Measurements from ENCODE around the gene TMEM131L.
A peak's percentile ranks its signal among the peaks of the same experiment; 100 is the strongest.
"Not testable (repeated sequence)": the region's sequence is repeated elsewhere in the genome, so short reads cannot be mapped to it uniquely, and the experiment has no call there.

The TMEM131L gene

DNA sequence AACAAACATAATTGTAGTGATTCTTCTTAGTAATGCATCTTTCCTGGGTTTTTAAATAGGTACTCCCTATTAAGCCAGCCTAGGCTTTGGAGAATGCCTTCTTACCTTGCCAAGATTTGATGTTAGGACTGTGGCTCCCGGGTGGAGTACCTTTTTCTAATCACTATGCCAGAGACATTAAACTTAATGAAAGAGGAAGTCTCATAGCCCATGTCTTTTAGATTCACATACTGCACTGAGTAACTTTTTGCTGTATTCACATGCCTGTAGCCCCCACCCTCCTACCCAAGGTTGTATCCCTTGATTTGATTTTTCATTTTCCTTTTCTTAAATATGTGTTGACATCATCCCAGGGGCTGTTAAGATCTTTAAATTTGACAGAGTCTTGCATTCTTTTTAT lies 113.7 kb downstream of the TMEM131L start:
- DNase-seq: no peak

DNA sequence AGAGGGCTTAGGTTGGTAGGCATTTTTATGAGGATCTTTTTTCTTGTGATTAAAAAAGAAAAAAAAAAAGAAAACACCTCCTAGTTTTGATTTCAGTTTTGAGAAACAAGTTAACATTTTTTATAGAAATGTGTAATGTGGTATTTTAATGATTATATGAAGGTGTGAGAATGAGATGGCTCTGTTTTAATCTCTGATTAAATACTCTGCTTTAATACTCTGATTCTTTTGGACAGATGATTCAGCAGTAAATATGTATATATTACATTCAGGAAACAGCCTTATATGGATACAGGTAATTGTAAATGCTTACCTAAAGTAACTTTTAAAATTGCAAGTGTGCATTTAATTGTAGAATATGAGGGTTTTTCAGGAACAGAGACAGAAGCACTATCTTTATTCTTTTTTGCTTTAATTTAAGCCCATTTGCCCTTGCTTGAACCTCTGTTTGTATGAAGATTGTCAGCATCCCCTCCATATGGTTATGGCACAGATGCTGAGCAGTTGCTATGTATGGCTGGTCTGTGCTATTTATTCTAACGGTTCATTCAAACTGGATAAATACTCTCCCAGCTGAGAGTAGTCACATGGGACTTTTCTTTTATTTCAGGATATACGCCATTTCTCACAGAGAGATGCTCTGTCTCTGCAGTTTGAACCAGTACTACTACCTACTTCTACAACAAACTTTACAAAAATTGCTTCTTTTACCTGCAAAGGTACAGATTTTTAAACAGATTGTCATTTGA lies 117.0 kb downstream of the TMEM131L start:
- DNase-seq: no peak

DNA sequence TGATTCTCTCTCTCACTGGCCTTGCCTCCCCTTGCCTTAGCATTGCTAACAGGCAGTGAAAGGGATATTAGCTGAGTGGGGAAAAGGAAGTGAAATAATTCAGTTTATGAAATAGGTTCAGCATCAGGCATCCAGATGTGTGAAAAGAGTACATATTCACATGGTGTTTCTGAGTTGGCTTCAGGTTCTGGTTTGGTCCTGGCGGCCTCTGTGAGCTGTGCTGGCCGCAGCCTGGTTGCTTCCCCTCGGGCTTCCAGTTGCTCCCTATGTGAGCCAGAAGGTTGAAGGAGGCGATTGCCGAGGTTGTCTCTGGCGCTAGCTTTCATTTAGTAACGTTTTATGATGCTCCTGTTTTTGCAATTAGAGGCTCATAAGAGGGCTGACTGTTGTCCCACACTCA lies 118.9 kb downstream of the TMEM131L start:
- DNase-seq: no peak

DNA sequence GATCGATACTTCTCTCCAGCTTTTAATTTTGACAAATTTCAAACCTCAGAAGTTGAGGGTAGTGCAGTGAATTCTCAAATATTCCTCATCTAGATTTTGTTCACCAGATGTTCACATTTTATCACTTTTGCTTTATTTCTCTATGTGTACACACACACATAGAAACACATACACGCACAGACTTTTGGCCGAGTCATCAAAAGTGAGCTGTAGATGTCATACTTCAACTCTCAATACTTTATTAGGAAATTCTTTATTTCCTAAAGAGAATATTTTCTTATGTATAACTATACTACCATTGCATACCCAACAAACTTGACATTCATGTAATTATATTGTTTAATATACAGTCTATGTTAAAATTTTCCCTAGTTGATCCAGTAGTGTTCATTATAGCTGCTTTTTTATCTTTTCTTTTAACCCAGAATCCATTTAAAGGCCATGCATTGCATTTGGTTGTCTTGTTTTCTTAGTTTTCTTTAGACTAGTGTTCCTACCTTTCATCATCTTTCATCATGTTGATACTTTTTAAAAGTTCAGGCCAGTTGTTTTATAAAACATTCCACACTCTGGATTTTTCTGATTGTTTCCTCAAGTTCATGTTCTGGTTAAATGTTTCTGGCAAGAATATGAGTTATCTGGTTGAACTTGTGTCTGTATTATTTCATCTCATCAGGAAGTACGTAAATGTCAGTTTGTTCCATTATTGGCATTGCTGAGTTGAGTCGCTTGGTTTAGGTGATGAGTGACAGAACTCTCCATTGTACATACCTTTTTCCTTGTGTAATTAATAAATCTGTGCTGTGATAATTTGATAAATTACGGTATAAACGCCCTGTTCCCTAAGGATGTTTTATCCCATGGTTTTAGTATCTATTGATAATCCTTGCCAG lies 123.8 kb downstream of the TMEM131L start:
- DNase-seq: no peak

DNA sequence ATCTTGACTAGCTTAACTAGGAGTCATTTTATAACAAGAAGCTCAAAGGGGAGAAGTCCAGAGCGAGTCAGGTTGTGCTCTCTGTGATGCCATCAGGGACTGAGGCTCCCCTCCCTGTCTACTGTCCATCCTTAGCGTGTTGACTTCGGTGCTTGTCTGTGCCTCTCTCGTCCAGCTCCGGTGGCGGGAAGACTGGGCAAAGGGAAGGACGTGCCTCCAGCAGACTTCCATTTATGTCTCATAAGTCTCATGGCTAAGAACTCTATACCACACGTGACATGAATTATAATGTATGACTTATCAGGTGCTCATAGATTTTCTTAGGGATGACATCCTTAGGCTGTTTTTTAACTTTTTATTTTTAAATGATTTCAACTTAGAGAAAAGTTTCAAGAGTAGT lies 125.3 kb downstream of the TMEM131L start:
- no peak for DNase-seq

DNA sequence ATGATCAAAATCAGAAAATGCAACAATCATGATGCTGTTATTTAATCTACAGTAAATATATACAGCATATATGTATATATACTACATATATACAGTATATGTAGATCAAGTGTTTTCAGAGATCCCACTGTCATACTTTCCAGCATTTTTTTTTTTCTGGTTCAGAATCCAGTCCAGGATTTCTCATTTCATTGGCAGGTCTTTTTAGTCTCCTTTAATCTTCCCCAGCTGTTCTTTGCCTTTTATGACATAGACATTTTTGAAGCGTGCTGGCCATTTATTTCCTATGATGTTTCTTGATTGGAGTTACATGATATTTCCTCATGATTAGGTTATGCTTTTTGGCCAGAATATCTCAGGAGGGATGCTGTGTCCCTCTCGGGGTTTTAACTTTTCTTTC lies 125.9 kb downstream of the TMEM131L start:
- no peak for DNase-seq

DNA sequence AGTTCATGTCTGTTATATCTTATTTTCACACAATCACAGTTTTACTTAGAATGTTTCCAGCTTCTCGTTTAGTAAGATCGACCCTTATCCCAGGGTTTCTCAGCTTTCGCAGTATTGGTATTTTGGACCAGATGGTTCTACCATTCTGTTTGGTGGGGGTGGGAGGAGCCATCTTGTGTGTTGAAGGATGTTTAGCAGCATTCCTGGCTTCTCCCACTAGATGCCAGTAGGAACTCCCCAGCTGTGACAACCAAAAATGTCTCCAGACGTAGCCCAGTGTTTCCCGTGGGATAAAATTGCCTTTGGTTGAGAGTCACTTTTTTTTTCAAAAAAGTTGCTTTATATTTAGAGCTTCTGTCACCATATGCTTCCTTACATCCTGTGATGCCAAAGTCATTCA lies 127.0 kb downstream of the TMEM131L start:
- no peak for DNase-seq

DNA sequence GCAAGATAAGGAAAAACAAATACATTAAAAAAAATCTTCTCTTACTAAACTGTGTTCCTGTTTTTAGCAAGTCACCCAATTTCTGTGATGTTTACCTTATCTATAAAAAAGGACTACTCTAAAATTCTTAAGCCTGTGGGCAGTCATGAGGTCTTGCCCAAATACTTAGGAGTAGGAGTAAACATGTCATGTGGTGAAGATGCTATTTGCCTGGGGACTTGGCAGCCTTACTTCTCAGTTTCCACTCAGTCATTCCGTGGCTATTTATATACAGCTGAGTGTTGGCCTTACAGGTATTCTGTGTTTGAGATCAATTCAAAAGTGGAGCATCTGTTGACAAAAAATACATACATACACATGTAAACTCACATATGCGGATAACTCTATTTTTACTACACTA lies 128.1 kb downstream of the TMEM131L start:
- no peak for DNase-seq

DNA sequence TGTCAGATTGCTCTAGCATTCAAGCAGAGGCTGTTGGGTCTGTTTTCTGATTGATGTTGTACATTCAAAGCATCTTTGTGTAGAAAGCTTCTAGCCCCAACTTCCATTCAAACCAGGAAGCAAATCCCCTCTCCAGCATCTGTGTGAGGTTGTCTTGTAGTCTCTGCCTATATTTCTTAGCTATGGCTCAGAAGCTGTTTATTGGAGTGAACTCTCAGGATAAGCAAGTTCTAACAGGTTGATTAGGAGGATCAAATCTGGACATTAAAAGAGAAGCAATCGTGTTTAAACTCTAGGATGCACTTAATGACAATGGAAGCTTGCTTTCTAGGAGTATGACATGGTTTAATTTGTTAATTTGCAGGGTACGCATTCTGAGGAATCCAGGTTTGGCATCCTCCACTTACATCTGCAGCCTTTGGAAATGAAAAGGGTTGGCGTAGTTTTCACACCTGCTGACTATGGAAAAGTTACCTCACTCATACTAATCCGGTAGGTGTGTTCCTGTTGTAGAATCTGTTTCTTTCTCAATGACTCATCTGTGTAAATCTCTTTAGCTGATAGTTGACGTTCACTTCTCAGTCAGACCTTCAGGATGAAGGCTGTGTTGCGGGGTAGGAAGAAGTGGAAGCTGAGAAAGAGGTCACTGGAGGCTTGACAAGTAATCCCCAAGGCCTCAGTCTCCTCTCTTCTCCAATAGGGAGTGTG lies 129.9 kb downstream of the TMEM131L start:
- DNase-seq: no peak

DNA sequence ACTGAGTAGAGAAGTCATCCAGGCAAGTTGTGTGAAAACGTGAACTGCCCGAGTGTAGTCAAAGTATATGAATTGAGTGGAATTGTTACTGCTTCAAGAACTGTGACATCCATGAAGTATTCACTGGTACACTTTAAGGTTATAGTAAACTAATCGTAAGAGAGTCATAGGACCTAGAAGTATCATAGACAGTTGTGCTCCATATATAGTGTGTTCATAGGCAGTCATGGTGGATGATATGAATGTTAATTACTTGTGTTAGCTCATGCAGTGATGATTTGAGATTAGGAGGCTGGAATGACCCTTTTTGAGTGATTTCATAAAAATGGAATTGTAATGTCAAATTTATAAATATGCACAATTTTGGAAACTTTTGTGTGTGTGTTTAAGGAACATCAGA lies 136.6 kb downstream of the TMEM131L start:
- no peak for DNase-seq

DNA sequence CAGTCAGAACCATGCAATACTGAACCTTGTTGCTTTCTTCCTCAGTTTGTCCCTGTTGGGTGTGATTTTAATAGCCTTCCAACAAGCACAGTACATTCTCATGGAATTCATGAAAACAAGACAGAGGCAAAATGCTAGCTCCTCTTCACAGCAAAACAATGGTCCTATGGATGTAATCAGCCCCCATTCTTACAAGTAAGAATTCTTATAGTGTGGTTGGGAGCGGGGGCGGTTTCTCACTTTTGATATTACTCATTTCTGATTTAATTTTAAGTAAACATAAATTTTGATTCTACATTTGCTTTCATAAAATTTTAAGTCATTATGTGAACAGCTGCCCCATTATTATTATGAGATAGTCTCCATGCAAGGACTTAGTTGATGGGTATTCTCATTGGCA lies 137.1 kb downstream of the TMEM131L start:
- peak; percentile 18 for DNase-seq

DNA sequence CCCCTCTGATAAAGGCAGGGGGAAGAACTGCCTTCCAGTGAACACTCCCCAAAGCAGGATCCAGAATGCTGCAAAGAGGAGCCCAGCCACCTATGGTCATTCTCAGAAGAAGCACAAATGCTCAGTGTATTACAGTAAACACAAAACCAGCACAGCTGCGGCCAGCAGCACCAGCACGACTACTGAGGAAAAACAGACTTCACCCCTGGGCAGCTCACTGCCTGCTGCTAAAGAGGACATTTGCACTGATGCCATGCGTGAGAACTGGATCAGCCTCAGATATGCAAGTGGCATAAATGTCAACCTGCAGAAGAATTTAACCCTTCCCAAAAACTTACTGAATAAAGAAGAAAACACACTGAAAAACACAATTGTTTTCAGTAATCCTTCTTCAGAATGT lies 137.7 kb downstream of the TMEM131L start:
- no peak for DNase-seq

DNA sequence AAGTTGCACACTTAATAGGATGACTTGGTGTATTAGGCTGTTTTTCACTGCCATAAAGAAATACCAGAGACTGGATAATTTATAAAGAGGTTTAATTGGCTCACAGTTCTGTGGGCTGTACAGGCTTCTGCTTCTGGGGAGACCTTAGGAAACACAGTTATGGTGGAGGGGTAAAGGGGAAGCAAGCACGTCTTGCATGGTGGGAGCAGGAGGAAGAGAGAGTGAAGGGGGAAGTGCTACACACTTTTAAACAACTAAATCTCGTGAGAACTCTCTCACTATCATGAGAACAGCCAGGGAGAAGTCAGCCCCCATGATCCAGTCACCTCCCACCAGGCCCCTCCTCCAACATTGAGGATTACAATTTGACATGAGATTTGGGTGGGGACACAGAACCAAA lies 142.9 kb downstream of the TMEM131L start:
- not testable (repeated sequence) for DNase-seq

DNA sequence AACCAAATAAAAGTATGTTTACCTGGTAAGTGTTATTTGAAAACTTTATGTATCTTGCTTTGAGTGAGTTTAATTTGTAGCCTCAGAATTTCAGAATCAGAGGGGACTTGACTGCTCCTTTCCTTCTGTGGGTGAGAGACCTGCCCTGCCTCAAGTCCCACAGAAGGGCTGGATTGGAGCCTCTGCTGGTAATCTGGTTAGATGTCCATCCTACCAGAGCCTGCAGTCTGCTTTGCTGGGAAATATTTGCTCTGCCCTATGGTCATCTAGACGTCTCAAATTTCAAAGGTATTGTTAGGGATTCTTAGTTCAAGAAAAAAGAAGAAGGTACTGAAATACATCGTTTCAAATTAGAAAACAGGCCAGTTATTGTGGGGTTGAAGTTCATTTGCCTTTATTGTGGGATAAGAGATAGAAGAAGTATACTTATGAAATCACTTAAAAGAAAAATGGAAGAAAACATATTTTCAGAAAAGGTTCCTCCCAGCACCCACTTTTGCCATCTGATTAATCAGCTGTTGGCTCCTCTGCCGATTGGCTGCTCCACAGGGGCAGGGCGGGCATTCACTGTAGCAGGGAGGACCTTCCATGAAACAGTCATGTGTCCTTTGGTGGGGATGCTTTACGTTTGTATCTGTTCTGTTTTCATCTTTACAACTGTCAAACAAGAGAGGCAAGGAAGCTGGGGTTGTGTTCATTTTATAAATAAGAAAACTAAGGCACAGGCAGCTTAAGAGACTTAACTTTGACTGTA lies 144.6 kb downstream of the TMEM131L start:
- DNase-seq: no peak

DNA sequence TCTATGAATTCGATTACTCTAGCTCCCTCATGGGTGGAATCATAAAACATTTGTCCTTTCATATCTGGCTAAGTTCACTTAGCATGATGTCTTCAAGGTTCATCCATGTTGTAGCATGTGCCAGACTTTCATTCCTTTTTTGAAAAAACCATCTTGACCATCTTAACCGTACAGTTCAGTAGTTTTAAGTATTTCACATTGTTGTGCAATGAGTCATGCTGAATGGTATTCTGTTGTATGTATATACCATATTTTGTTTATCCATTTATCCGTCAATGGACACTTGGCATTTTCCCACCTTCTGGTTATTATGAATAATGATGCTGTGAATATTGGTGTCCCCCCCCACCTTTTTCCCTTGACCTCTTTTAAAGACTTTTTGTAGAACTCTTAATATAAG lies 145.5 kb downstream of the TMEM131L start:
- no peak for DNase-seq

DNA sequence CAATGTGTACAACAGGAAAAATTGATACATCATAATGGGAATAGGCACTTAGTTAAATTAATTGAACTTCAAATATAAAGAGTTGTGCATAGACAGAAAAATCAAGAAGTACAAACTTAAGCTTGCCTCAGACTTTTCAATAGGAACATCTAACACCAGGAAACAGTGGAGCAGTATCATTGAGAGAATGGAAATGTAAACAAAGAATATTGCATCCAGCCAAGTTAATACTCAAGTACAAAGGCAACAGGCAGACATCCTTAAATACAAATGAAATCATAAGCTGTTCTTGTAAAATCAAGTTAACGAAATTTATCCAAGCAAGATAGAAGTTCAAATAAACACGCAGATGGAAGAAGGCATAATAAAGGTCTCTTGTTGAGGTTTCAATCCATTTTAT lies 146.7 kb downstream of the TMEM131L start:
- DNase-seq: no peak

DNA sequence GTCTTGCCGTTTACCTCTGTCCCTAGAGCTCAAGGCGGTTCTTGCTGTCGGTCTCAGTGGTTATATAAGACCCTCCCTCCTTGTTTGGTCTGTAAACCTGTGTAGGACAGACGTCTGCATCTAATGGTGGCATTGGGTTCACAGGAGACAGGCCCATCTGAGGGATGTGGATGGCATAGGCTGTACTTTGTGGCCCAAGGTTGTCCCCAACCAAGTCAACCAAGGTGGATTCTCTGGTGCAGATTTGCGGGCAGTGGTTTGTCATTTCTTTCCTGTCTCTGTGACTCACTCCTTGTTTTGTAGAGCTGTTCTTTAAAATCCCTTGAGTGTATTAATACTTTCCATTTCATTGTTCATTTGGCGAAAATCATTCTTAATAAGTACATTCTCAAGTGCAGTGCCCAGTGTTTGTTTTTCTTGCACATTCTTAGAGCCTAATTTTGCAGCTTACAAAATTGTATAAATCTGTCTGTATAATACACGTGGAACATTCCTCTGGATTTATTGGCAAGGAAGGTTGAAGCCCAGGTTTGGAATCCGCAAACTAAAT lies 149.9 kb downstream of the TMEM131L start:
- DNase-seq: peak; percentile 18

DNA sequence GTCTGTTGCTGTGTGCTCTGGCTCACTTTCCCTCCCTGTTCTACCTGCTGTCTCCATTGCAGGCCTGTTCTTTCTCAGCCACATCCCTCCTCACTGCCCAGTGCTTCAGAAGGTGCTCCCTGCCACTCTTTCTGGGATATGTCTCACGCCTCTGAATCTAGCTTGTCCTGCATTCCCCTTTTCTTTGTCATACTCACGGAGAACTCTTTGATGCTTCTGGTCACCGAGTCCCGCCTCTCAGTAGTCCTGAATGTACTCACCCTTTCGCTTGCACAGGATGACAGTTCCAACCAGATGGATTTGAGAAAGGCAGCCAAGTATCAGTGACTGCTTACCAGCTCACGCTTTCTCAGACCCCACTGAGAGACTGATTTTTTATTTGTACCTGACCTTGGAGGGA lies 152.7 kb downstream of the TMEM131L start:
- no peak for DNase-seq

DNA sequence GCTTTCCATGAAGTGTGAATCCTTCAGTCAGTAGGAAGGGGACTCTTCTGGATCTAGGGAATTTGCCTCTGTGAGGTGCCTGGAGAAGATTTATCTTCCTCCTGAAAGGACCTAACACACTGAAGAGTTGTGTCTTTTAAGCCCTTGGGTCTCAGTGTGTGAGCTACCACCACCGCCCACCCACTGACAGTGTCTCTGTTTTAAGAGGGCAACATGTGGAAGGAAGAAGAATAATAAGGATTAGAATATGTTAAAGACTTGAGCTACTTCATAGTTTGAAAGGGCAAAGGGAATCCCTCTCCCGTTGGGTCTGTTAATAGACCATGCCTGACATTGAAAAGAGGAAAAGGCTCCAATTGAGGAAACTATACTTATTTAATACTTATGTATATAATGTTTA lies 153.7 kb downstream of the TMEM131L start:
- no peak for DNase-seq

DNA sequence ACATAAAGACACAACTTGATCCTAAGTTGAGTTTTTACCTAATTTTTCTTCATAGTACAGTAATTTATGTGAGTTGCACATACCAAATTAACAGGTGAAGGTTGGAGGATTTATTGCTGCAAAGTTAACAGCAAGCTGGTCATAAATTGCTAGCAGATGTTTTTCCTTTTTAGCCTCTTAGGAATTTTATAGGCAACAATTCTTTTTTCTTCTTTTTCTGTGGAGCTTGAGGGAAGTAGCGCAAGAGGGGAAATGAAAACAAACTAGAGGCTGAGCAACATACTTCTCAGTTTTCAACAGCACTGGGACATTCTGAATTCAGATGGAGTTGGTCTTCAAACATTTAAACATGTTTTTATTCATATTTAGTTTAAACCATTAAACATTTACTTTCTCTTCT lies 154.2 kb downstream of the TMEM131L start:
- DNase-seq: no peak

DNA sequence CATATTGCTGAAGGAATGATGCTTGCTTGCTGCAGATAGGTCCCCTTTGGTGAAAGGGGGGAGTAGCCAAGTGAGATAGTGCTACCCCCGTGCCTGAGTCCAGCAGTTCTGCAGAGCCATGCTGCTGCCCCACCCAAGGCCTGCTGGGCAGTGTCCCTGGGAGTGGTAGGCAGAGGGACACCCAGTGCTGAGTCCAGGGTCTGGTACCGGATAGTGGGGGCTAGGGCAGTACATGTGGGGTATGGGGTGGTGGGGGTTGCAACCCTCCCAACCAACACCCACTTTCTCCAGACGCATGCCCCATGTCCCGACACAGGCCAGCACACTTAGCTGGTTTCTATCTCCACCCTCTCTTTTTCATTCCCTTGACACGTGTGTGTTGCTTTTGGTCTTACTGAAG lies 155.9 kb downstream of the TMEM131L start:
- DNase-seq: no peak

DNA sequence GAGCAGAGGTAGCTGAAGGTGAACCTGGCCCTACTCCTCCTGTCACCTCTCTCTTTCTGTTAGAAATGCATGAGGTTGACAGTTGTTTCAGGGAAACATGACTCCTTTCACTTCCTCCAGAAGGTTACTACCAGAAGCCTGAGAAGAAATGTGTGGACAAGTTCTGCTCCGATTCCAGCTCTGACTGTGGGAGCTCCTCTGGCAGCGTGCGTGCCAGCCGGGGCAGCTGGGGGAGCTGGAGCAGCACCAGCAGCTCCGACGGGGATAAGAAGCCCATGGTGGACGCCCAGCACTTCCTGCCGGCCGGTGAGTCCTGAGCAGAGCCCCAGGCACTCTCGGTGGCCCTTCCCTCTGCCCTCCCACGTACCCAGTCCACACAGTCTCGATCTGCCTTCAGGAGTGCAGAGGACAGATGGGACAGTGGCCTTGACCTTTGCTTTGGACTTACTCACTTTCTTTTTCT lies 156.6 kb downstream of the TMEM131L start:
- DNase-seq: no peak

DNA sequence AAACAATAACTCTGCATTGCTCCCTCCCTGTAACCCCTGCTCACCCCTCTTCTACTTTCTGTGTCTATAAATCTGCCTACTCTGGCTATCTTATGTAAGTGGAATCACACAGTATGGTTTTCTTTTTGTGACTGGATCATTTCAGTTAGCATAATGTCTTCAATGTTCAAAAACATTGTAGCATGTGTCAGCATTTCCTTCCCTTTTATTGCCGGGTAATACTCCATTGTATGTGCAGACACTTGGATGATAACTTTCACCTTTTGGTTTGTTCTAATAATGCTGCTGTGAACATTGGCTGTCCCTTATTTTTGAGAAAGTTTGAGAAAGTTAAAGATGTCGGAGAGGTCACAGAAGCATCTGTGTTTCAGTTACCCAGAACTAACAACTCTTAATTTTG lies 157.3 kb downstream of the TMEM131L start:
- DNase-seq: no peak
